HepG2 (cell line): ENCODE measurements around the gene ZDHHC8. TPM values are rescaled to one million over a fixed set of nuclear protein-coding genes. Genes with fewer than 3 reads are reported as not detected.
A peak's percentile ranks its signal among the peaks of the same experiment; 100 is the strongest.

ENCODE experiments used
- ASH2L ChIP-seq: fragments of 300-600, 200-600 bp; sonication (generic); IDR thresholded peaks from 2 replicates; pipeline ENCODE4 v1.7.0; 2017; ENCODE audit warnings: low read depth, mild to moderate bottlenecking, moderate library complexity, mixed read lengths, low read length; ENCODE audit not compliant: insufficient read length
- CEBPG ChIP-seq: IDR thresholded peaks from 2 replicates; pipeline ENCODE4 v1.6.1; 2016
- ERF ChIP-seq: IDR thresholded peaks from 2 replicates; pipeline ENCODE4 v1.6.1; 2018; ENCODE audit warnings: missing biosample characterization, missing genetic modification reagents
- GABPA ChIP-seq, 2 experiments: IDR thresholded peaks; 2 replicates each; pipeline ENCODE4 v1.6.1; 2011 to 2016; ENCODE audit warnings: low read depth in 2 of 2, low read length in 1 of 2, missing biosample characterization in 1 of 2, missing genetic modification characterization in 1 of 2
- HNRNPL ChIP-seq: fragments of 200-400 bp; formaldehyde crosslinking; IDR thresholded peaks from 2 replicates; pipeline ENCODE4 v1.6.1; 2017; ENCODE audit warnings: mild to moderate bottlenecking, low read depth, low read length
- KLF9 ChIP-seq: IDR thresholded peaks from 2 replicates; pipeline ENCODE4 v1.6.1; 2016; ENCODE audit warnings: low read depth
- KMT2B ChIP-seq: IDR thresholded peaks from 2 replicates; pipeline ENCODE4 v1.6.1; 2016; ENCODE audit warnings: missing genetic modification reagents, missing compliant biosample characterization
- RAD21 ChIP-seq: fragments of 450-650 bp; formaldehyde crosslinking; IDR thresholded peaks from 2 replicates; pipeline ENCODE4 v1.5.0; 2020; ENCODE audit warnings: mild to moderate bottlenecking
- SNAI1 ChIP-seq: sonication (generic); formaldehyde crosslinking; IDR thresholded peaks from 2 replicates; pipeline ENCODE4 v1.5.0; 2020; ENCODE audit warnings: mild to moderate bottlenecking, missing genetic modification reagents, borderline replicate concordance
- ZBTB7B ChIP-seq: sonication (generic); formaldehyde crosslinking; IDR thresholded peaks from 2 replicates; pipeline ENCODE4 v1.4.0; 2020; ENCODE audit warnings: missing genetic modification reagents
- ZEB1 ChIP-seq: IDR thresholded peaks from 2 replicates; pipeline ENCODE4 v1.6.1; 2012; ENCODE audit warnings: mild to moderate bottlenecking, low read depth, inconsistent platforms; ENCODE audit not compliant: insufficient replicate concordance
- ZNF205 ChIP-seq: IDR thresholded peaks from 2 replicates; pipeline ENCODE4 v1.6.1; 2018; ENCODE audit warnings: missing biosample characterization, missing genetic modification reagents
- ZNF614 ChIP-seq: IDR thresholded peaks from 2 replicates; pipeline ENCODE4 v1.6.1; 2018; ENCODE audit warnings: missing biosample characterization, missing genetic modification reagents, inconsistent platforms, borderline replicate concordance
- ZNF737 ChIP-seq: sonication (generic); formaldehyde crosslinking; IDR thresholded peaks from 2 replicates; pipeline ENCODE4 v1.5.0; 2020; ENCODE audit warnings: missing genetic modification reagents, mild to moderate bottlenecking, borderline replicate concordance
- ZNF879 ChIP-seq: sonication (generic); formaldehyde crosslinking; IDR thresholded peaks from 2 replicates; pipeline ENCODE4 v1.8.1; 2023; ENCODE audit warnings: missing genetic modification reagents
- ZNF883 ChIP-seq: sonication (generic); formaldehyde crosslinking; IDR thresholded peaks from 2 replicates; pipeline ENCODE4 v1.5.1; 2020; ENCODE audit warnings: mild to moderate bottlenecking, missing genetic modification reagents; ENCODE audit errors: not compliant biosample characterization
- polyA plus RNA-seq, 8 experiments: library from polyadenylated mRNA; depleted of rRNA in 3 of 8; stranded (reverse) in 7 of 8; unstranded in 1 of 8; fragments of >200 nt; fragmentation: Illumina TruSeq in 4 of 8; extraction: Trizol in 4 of 8; gene quantifications; 2 replicates each; pipeline versions ENCODE4 v1.2.1 to v1.2.3, GENCODE V29; 2011 to 2016; ENCODE audit warnings: low read depth in 4 of 8, missing spikeins in 1 of 8, mixed read lengths in 1 of 8; ENCODE audit not compliant: insufficient read depth in 1 of 8
- total RNA-seq, 5 experiments: library from RNA; depleted of rRNA; stranded (reverse); fragments of >200 nt; fragmentation: Illumina TruSeq; extraction: Trizol; gene quantifications; 2 replicates each; pipeline ENCODE4 v1.2.3, GENCODE V29; 2016; ENCODE audit warnings: low read depth in 1 of 5
- TF ChIP-seq, protein P1 (sequence below): sonication (generic); formaldehyde crosslinking; IDR thresholded peaks from one replicate; pipeline ENCODE4 v1.5.1; 2020; ENCODE audit warnings: mild to moderate bottlenecking, missing genetic modification reagents; ENCODE audit errors: not compliant biosample characterization
- TF ChIP-seq, protein P2 (sequence below): sonication (generic); formaldehyde crosslinking; IDR thresholded peaks from 2 replicates; pipeline ENCODE4 v1.4.0; 2020; ENCODE audit warnings: missing genetic modification reagents; ENCODE audit errors: not compliant biosample characterization
- TF ChIP-seq, protein P3 (sequence below): IDR thresholded peaks from 2 replicates; pipeline ENCODE4 v1.6.1; 2016; ENCODE audit warnings: mild to moderate bottlenecking

The ZDHHC8 gene
- total and polyA plus RNA-seq, 2 of the 13 experiments (the other 11 are each of a cell fraction or from before 2014, with no cell fraction given): 7.5 to 21.3 TPM

DNA sequence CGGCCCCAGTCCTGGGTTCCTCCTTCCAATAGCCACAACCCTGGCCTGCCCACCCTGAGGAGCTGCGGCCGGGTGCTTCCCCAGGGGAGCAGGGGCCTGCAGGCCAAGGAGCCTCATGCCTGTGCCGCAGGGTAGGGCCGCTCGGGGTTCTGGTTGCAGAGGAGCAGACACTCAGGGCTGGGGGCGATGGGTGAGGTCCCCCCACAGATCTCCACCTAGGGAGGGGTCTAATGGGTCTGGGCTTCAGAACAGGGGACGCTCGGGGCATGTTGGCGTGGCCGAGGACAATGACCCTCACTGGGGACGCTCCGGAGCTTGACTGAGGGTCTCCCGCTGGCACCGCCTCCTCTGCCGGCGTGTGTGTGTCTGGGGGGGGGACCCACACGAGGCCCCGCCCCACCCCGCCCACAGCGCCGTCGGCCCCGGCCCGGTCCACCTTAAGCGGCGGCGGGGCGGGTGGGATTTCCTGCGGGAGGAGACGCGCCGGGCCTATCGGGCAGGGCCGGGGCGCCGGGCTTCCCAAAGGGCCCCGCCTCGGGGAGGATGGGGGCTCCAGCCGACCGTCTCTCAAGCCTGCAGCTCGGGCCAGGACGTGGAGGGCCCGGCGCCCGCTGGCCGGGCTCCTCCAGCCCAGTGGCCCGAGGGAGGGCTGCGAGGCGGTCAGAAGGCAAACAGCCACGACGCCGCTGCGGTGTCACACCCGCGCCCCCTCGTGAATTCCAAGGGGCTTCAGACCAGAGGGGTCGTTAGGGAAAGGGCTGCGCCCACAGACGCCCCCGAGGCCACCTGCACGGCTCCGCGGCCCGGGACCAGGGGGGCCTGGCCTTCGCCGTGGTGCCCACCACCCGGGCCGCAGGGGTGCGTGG, 640 bp upstream of the ZDHHC8 start (continued):
- TF ChIP-seq, protein P1, sequence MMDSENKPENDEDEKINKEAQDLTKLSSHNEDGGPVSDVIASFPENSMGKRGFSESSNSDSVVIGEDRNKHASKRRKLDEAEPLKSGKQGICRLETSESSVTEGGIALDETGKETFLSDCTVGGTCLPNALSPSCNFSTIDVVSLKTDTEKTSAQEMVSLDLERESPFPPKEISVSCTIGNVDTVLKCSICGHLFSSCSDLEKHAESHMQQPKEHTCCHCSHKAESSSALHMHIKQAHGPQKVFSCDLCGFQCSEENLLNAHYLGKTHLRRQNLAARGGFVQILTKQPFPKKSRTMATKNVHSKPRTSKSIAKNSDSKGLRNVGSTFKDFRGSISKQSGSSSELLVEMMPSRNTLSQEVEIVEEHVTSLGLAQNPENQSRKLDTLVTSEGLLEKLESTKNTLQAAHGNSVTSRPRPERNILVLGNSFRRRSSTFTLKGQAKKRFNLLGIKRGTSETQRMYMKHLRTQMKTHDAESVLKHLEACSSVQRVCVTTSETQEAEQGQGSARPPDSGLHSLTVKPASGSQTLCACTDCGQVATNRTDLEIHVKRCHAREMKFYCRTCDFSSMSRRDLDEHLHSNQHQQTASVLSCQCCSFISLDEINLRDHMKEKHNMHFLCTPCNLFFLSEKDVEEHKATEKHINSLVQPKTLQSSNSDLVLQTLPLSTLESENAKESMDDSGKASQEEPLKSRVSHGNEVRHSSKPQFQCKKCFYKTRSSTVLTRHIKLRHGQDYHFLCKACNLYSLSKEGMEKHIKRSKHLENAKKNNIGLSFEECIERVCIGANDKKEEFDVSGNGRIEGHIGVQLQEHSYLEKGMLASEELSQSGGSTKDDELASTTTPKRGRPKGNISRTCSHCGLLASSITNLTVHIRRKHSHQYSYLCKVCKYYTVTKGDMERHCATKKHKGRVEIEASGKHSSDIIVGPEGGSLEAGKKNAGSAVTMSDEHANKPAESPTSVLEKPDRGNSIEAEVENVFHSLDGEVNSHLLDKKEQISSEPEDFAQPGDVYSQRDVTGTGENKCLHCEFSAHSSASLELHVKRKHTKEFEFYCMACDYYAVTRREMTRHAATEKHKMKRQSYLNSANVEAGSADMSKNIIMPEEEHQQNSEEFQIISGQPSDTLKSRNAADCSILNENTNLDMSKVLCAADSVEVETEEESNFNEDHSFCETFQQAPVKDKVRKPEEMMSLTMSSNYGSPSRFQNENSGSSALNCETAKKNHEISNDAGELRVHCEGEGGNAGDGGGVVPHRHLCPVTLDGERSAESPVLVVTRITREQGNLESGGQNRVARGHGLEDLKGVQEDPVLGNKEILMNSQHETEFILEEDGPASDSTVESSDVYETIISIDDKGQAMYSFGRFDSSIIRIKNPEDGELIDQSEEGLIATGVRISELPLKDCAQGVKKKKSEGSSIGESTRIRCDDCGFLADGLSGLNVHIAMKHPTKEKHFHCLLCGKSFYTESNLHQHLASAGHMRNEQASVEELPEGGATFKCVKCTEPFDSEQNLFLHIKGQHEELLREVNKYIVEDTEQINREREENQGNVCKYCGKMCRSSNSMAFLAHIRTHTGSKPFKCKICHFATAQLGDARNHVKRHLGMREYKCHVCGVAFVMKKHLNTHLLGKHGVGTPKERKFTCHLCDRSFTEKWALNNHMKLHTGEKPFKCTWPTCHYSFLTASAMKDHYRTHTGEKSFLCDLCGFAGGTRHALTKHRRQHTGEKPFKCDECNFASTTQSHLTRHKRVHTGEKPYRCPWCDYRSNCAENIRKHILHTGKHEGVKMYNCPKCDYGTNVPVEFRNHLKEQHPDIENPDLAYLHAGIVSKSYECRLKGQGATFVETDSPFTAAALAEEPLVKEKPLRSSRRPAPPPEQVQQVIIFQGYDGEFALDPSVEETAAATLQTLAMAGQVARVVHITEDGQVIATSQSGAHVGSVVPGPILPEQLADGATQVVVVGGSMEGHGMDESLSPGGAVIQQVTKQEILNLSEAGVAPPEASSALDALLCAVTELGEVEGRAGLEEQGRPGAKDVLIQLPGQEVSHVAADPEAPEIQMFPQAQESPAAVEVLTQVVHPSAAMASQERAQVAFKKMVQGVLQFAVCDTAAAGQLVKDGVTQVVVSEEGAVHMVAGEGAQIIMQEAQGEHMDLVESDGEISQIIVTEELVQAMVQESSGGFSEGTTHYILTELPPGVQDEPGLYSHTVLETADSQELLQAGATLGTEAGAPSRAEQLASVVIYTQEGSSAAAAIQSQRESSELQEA (CRISPR knock-in tag): peak; percentile 22
- TF ChIP-seq ZNF614 (CRISPR knock-in tag): no peak
- TF ChIP-seq, protein P2, sequence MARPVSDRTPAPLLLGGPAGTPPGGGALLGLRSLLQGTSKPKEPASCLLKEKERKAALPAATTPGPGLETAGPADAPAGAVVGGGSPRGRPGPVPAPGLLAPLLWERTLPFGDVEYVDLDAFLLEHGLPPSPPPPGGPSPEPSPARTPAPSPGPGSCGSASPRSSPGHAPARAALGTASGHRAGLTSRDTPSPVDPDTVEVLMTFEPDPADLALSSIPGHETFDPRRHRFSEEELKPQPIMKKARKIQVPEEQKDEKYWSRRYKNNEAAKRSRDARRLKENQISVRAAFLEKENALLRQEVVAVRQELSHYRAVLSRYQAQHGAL (CRISPR knock-in tag): no peak
- TF ChIP-seq KLF9 (CRISPR knock-in tag): no peak
- TF ChIP-seq ZBTB7B (CRISPR knock-in tag): peak; percentile 26; the same call in 1 of the 2 replicates
- TF ChIP-seq SNAI1 (CRISPR knock-in tag): no peak
- TF ChIP-seq ZNF883: peak; percentile 29
- no peak for TF ChIP-seq CEBPG
- TF ChIP-seq ZNF205: no peak
- TF ChIP-seq, protein P3, sequence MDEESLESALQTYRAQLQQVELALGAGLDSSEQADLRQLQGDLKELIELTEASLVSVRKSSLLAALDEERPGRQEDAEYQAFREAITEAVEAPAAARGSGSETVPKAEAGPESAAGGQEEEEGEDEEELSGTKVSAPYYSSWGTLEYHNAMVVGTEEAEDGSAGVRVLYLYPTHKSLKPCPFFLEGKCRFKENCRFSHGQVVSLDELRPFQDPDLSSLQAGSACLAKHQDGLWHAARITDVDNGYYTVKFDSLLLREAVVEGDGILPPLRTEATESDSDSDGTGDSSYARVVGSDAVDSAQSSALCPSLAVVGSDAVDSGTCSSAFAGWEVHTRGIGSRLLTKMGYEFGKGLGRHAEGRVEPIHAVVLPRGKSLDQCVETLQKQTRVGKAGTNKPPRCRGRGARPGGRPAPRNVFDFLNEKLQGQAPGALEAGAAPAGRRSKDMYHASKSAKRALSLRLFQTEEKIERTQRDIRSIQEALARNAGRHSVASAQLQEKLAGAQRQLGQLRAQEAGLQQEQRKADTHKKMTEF (CRISPR knock-in tag): peak; percentile 37; the same call in 1 of the 2 replicates
- TF ChIP-seq ZNF879 (CRISPR knock-in tag): no peak
- peak; percentile 64 for TF ChIP-seq GABPA (IDR thresholded peaks at IDR 0.05; ENCODE audit: low read depth, low read length)
- peak; percentile 64 for TF ChIP-seq GABPA (CRISPR knock-in tag; IDR thresholded peaks at IDR 0.05; ENCODE audit: low read depth)
- TF ChIP-seq ERF (CRISPR knock-in tag): 0 out of 2 replicates have a peak, but pooled peaks have one; percentile 15
- TF ChIP-seq ASH2L: peak; percentile 14
- no peak for TF ChIP-seq KMT2B
- TF ChIP-seq RAD21 (CRISPR knock-in tag): peak; percentile 19; the same call in 1 of the 2 replicates
- no peak for TF ChIP-seq ZEB1
- no peak for TF ChIP-seq HNRNPL
- TF ChIP-seq ZNF737 (CRISPR knock-in tag): no peak
